Aorta (tissue), 5 donors: ENCODE results near the gene POLD4. TPM values are rescaled to one million over a fixed set of nuclear protein-coding genes. Genes with fewer than 3 reads are reported as not detected.

Experiments
- ATAC-seq: fragments of 200-7000 bp; cut with Tn5 transposase; one replicate; pipeline ENCODE4 v1.9.1; 2022; ENCODE audit warnings: moderate library complexity; ENCODE audit not compliant: low FRiP score
- DNase-seq, 2 donors: peaks; one replicate each; pipeline ENCODE4 v3.0.0-alpha.2; 2020
- H3K27ac ChIP-seq, 2 donors: one replicate each; pipeline ENCODE4 v1.5.1; 2013; ENCODE audit warnings: low read length in 2 of 2, mild to moderate bottlenecking in 2 of 2, moderate library complexity in 2 of 2, control low read depth in 1 of 2, inconsistent platforms in 1 of 2, low read depth in 1 of 2
- H3K27me3 ChIP-seq, 2 donors: one replicate each; pipeline ENCODE4 v1.6.1; 2013; ENCODE audit warnings: control low read depth in 1 of 2, low read length in 1 of 2, mild to moderate bottlenecking in 1 of 2, moderate library complexity in 1 of 2; ENCODE audit not compliant: insufficient read depth in 2 of 2, control insufficient read depth in 1 of 2
- H3K36me3 ChIP-seq, 2 donors: one replicate each; pipeline ENCODE4 v1.6.1; 2013; ENCODE audit warnings: control low read depth in 1 of 2, low read length in 1 of 2, mild to moderate bottlenecking in 1 of 2; ENCODE audit not compliant: insufficient read depth in 2 of 2, control insufficient read depth in 1 of 2
- H3K4me1 ChIP-seq, 2 donors: one replicate each; pipeline ENCODE4 v1.6.1; 2013; ENCODE audit warnings: low read length in 2 of 2, control low read depth in 1 of 2, mild to moderate bottlenecking in 1 of 2, moderate library complexity in 1 of 2; ENCODE audit not compliant: insufficient read depth in 2 of 2, control insufficient read depth in 1 of 2
- H3K4me3 ChIP-seq, 2 donors: one replicate each; pipeline ENCODE4 v1.5.1; 2013; ENCODE audit warnings: low read length in 2 of 2, control low read depth in 1 of 2, mild to moderate bottlenecking in 1 of 2
- H3K9me3 ChIP-seq: one replicate; pipeline ENCODE4 v1.6.1; 2013; ENCODE audit warnings: mild to moderate bottlenecking, low read length; ENCODE audit not compliant: control insufficient read depth
- WGBS, 2 donors: extraction: QIAGEN DNeasy Blood & Tissue Kit; methylation state at CpG; one replicate each; pipeline ENCODE4 v1.1.7; 2013; 5-methylcytosine and 5-hydroxymethylcytosine counted together
- intact Hi-C, 2 donors: fragments of 100-400 bp; cut with DNase I; formaldehyde crosslinking; loops; one replicate each; pipeline versions ENCODE4 v1.14.2 to v1.15.0; 2022
- polyA plus RNA-seq, 2 donors: library from polyadenylated mRNA; stranded (reverse); fragments of 200-250 nt; gene quantifications; one replicate each; pipeline ENCODE4 v1.2.3, GENCODE V29; 2013
- total RNA-seq, 2 donors: library from RNA; stranded (reverse); fragmentation: NEBNext Ultra II Directional; extraction: Animal tissue kit (Norgen Biotek cat#: 25700); gene quantifications; one replicate each; pipeline ENCODE4 v1.2.1, GENCODE V29; 2021
- donor health status: healthy with polysubstance abuse.
- donor health status: Bipolar disorder and iron deficiency.
- donor health status: DM: no; HTN: no; CAD: no.
- donor health status: DM: no; HTN: no; CAD: no.
- donor health status: DM: yes; HTN: yes; CAD: no.

The POLD4 gene
- total and polyA plus RNA-seq, 4 donors: 82.7 to 338 (median 130) TPM

DNA sequence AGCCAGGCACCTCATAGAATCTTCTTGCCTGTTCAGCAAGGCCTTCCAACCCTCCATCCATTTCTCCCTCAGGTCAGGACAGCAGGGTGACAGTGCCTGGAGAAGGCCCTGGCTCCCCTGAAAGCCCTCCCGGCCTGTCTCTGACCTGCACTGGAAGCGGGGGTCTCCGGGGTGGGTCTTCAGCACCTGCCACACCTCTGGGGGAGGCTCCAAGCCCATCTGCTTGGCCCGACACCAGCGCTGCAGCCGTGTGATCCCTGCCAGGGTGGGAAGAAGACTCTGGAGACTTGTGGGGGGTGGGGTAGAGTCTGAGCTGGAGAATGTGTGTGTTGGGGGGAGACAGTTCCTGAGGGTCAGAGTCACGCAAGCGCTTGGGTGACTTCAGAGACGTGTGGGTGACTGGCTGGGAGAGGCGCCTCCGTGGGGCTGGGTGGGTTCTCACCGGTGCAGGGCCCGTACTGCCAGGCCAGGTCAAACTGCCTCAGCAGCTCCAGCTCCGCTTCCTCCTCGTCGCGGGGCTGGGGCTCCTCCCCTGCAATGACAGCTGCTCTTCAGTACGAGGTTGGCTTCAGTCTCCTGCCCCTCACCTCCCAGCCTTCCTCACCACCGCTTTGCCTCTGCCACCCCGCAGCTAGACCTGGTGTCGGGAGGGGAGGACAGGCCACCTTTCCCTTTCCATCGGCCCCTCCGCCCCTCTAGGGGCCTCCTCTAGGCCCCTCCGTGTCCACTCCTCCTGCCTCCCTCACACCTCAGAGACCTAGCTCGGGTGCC, 615 bp downstream of the POLD4 start:
- Histone ChIP-seq H3K4me1 (peaks cover 6 to 10% of the 10 kb centered on the region in 2 donors), H3K27ac (peak overlapping the region; percentile 61 to 89), H3K9me3 (no peaks in the 10 kb centered on the region), H3K4me3 (peak overlapping the region; percentile 36 to 37), H3K27me3 (no peaks in the 10 kb centered on the region), H3K36me3 (no peaks in the 10 kb centered on the region)
- intact Hi-C loops: loop anchor here in 1 of 2 donors (5.0 kb wide), 1 partner anchor 155 kb away; the partner anchor contains the start of genes CDK2AP2 and PITPNM1
- peak; percentile 1 for ATAC-seq
- peak; percentile 79 to 83 for DNase-seq
- 10 to 13% methylated on average over 21 to 25 of the region's 25 CpGs for WGBS, 2 donors

DNA sequence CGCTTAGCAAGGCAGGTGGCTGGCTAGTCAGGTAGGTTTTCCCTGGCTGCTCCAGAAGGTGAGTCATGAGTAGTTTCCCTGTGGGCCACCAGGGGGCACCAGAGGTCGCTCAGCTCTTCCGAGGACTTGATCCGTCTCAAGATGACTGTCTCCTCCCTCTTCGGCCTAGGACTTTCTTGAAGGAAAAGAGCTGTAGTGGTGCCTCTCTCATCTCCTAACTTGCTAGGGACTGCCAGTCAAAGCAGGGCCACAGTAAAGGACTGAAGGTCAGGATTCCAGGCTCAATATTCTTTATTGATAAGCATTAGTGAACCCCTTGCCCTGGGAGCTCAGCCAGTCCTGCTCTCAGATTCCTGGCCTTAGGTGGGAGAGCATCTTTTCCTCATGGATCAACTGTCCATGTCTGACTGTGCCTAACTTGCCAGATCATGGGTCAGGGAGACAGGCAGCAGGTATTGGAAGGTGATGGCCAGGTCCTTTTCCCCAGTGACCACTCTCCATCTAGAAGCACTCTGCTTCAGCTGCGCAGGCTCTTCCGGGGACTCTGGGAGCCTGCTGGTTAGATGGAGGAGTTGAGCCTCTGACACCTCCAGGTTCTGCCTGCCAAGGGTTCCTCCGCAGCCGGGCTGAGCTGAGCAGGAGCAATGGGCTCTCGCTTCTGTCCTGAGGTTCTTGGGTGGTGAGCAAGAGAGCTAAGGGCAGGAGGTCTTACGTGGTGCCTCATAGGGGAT, 1.9 kb downstream of the POLD4 start:
- 47 to 51% methylated on average over 11 of the region's 11 CpGs for WGBS, 2 donors
- ATAC-seq (no peak), DNase-seq (peak in 1 of 2 donors; percentile 87)
- H3K9me3 ChIP-seq: no peaks in the 10 kb centered on the region
- peak overlapping the region in 1 of 2 donors; percentile 66 for H3K27ac ChIP-seq
- no peaks in the 10 kb centered on the region for H3K36me3 ChIP-seq
- no peak overlapping the region for H3K4me3 ChIP-seq
- intact Hi-C loops: loop anchor here in 1 of 2 donors (5.0 kb wide), 1 partner anchor 156 kb away; the partner anchor contains the start of genes CDK2AP2 and PITPNM1
- H3K4me1 ChIP-seq: peaks cover 6 to 10% of the 10 kb centered on the region in 2 donors
- no peaks in the 10 kb centered on the region for H3K27me3 ChIP-seq

- peaks cover 1 to 7% of the 10 kb centered on the region in 2 donors for H3K4me1 ChIP-seq
- H3K4me3 ChIP-seq: no peak overlapping the region
- intact Hi-C loops: loop anchor here (5.0 kb wide), 2 partner anchors 32 to 157 kb away; partner anchors contain the start of genes CDK2AP2 (in 1 of the 2) and PITPNM1 (in 1 of the 2)
- 81 to 86% methylated on average over 4 of the region's 4 CpGs for WGBS, 2 donors
- no peaks in the 10 kb centered on the region for H3K27me3 ChIP-seq
- DNase-seq: no peak
- H3K27ac ChIP-seq: no peak overlapping the region
- no peaks in the 10 kb centered on the region for H3K9me3 ChIP-seq
- ATAC-seq: no peak
- H3K36me3 ChIP-seq: no peaks in the 10 kb centered on the region
These were observed 3.3 kb downstream of the POLD4 start for GRCh38 chr11:67349928-67350465.

GRCh38 chr11:67349457-67349856, 3.9 kb downstream of the POLD4 start:
- no peaks in the 10 kb centered on the region for H3K9me3 ChIP-seq
- no peaks in the 10 kb centered on the region for H3K27me3 ChIP-seq
- no peak for DNase-seq
- no peak overlapping the region for H3K27ac ChIP-seq
- intact Hi-C loops: loop anchor here (5.0 kb wide), 1 partner anchor 33 kb away; no protein-coding TSS in a partner anchor
- H3K4me3 ChIP-seq: no peak overlapping the region
- WGBS, 2 donors: 71 to 73% methylated on average over 2 of the region's 2 CpGs
- peaks cover 0 to 5% of the 10 kb centered on the region in 2 donors for H3K4me1 ChIP-seq
- no peak for ATAC-seq
- no peaks in the 10 kb centered on the region for H3K36me3 ChIP-seq

DNA sequence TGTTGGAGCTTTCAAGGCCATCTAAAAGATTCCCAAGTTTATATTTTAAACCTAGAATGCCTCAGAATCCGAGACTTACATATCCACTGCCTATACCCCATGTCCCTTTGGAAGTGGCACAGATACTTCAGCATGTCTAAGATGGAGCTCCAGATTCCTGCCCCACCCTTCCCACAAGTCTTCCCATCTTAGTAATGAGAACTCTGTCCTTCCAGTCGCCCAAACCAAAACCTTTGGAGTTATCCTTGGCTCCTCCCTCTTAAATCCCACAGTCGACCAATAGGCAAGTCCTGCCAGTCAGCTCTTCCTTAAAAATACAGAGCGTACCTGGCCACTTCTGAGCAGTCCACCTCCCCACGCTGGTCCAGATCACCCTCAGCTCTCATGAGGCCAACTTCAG, 4.3 kb downstream of the POLD4 start:
- Histone ChIP-seq H3K27ac (no peak overlapping the region), H3K9me3 (no peaks in the 10 kb centered on the region), H3K4me1 (peaks cover 0 to 5% of the 10 kb centered on the region in 2 donors), H3K36me3 (no peaks in the 10 kb centered on the region), H3K27me3 (no peaks in the 10 kb centered on the region), H3K4me3 (no peak overlapping the region)
- WGBS, 2 donors: 59 to 64% methylated on average over 5 of the region's 5 CpGs
- DNase-seq: no peak
- ATAC-seq: no peak
- intact Hi-C loops: loop anchor here (5.0 kb wide), 1 partner anchor 33 kb away; no protein-coding TSS in a partner anchor

- DNase-seq: peak in 1 of 2 donors; percentile 25
- intact Hi-C loops: loop anchor here (5.0 kb wide), 1 partner anchor 34 kb away; no protein-coding TSS in a partner anchor
These were observed 5.2 kb downstream of the POLD4 start for GRCh38 chr11:67347964-67348749.

DNA sequence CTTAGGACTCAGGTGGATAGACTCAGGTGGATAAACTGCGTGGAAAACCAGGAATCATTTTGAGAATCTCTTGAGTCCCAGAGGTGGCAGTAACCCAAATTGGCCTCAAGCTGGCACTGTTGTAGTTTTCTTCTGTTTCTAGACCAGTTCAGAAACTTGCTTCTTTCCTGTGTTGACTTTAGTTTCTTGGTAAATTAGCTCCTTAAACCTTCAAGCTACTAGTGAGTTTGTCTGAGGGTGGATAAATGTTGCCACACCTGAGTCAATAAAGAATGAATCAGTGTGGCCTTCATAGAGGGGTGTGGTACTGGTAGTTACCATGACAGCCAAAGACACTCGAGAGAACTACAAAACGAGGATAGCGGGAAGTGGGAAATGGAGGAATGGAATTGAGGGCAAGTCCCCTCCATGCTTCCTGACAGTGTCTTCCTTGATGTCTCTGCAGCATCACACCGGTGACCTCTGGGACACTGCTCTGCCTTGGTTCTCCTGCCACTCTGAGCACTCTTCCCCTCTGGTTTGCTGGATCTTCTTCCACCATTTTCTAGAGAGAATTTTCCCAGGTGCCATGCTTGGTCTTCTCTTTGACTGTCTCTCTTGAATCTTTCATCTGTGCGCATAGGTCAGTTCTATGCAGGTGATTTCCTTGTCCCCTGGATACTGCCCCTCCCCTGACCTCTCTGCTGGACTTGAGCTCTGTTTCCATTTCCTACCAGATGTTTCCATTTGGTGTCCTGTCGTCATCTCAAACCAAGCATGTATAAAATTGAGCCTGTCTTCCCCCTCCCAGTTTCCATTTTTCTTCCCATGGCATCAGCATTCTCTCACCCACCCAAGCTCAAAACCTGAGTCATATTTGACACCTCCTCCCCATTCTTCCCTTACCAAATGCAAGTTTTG, 7.2 kb downstream of the POLD4 start:
- no peak overlapping the region for H3K27ac ChIP-seq
- ATAC-seq (no peak), DNase-seq (no peak)
- intact Hi-C loops: loop anchor here (5.0 kb wide), 1 partner anchor 36 kb away; no protein-coding TSS in a partner anchor
- H3K4me1 ChIP-seq: peaks cover 0 to 2% of the 10 kb centered on the region in 2 donors
- H3K9me3 ChIP-seq: no peaks in the 10 kb centered on the region
- WGBS, 2 donors: 70 to 71% methylated on average over 7 of the region's 7 CpGs
- no peaks in the 10 kb centered on the region for H3K27me3 ChIP-seq
- no peak overlapping the region for H3K4me3 ChIP-seq
- no peaks in the 10 kb centered on the region for H3K36me3 ChIP-seq

More at GRCh38 chr11:67347964-67348749, 5.2 kb downstream of the POLD4 start:
- 79 to 84% methylated on average over 11 of the region's 11 CpGs for whole genome bisulfite sequencing, 2 donors
- Histone ChIP-seq H3K36me3 (no peaks in the 10 kb centered on the region), H3K4me1 (peaks cover 0 to 5% of the 10 kb centered on the region in 2 donors), H3K27me3 (no peaks in the 10 kb centered on the region), H3K27ac (no peak overlapping the region), H3K9me3 (no peaks in the 10 kb centered on the region), H3K4me3 (no peak overlapping the region)
- no peak for ATAC-seq
